Suprapubic skin (tissue), 4 donors: ENCODE measurements around the gene COL4A3. TPM values are rescaled to one million over a fixed set of nuclear protein-coding genes. Genes with fewer than 3 reads are reported as not detected.
A peak's percentile ranks its signal among the peaks of the same experiment; 100 is the strongest.

ENCODE experiments used
- DNase-seq, 2 donors: peaks; one replicate each; pipeline ENCODE4 v3.0.0-alpha.2; 2019; ENCODE audit warnings: low spot score in 2 of 2
- H3K27ac ChIP-seq: fragments of 200-600 bp; sonication (generic); one replicate; pipeline ENCODE4 v1.5.1; 2019
- H3K27me3 ChIP-seq: fragments of 200-600 bp; sonication (generic); one replicate; pipeline ENCODE4 v1.5.1; 2019
- H3K36me3 ChIP-seq: fragments of 200-600 bp; sonication (generic); one replicate; pipeline ENCODE4 v1.5.1; 2019
- H3K4me1 ChIP-seq: fragments of 200-600 bp; sonication (generic); one replicate; pipeline ENCODE4 v1.5.1; 2019
- H3K4me3 ChIP-seq: fragments of 200-600 bp; sonication (generic); one replicate; pipeline ENCODE4 v1.5.1; 2019; ENCODE audit warnings: mild to moderate bottlenecking
- H3K9me3 ChIP-seq: fragments of 200-600 bp; sonication (generic); one replicate; pipeline ENCODE4 v1.5.1; 2019
- EP300 ChIP-seq: sonication (generic); formaldehyde crosslinking; IDR thresholded peaks from one replicate; pipeline ENCODE4 v1.6.1; 2017; ENCODE audit warnings: antibody characterized with exemption
- POLR2A ChIP-seq, 2 donors: fragments of 450-650 bp; IDR thresholded peaks; one replicate each; pipeline ENCODE4 v1.6.1; 2017; ENCODE audit warnings: antibody characterized with exemption in 2 of 2, mild to moderate bottlenecking in 2 of 2, moderate library complexity in 2 of 2
- POLR2AphosphoS5 ChIP-seq, 3 donors: sonication (generic); formaldehyde crosslinking; IDR thresholded peaks; one replicate each; pipeline ENCODE4 v1.6.1; 2017; ENCODE audit warnings: antibody characterized with exemption in 3 of 3
- WGBS: methylation state at CpG from one replicate; pipeline ENCODE4 v1.1.5; 2018; 5-methylcytosine and 5-hydroxymethylcytosine counted together
- total RNA-seq, 4 donors: library from RNA; depleted of rRNA; stranded (reverse); fragments of >200 nt; gene quantifications; one replicate each; pipeline ENCODE4 v1.1.0, GENCODE V29; 2016
- TF ChIP-seq, protein P1 (sequence below), 2 donors: fragments of 200-600 bp in 1 of 2; fragments of 450-650 bp in 1 of 2; sonication (generic) in 1 of 2; IDR thresholded peaks; one replicate each; pipeline ENCODE4 v1.5.1; 2016 to 2019; ENCODE audit warnings: antibody characterized with exemption in 2 of 2, mild to moderate bottlenecking in 1 of 2, moderate library complexity in 1 of 2

The COL4A3 gene
- 1 to 10 TPM in 1 of 4 donors, under 1 TPM in 2, not detected in 1; 0.26 to 2.2 (median 0.80) TPM for total RNA-seq

DNA sequence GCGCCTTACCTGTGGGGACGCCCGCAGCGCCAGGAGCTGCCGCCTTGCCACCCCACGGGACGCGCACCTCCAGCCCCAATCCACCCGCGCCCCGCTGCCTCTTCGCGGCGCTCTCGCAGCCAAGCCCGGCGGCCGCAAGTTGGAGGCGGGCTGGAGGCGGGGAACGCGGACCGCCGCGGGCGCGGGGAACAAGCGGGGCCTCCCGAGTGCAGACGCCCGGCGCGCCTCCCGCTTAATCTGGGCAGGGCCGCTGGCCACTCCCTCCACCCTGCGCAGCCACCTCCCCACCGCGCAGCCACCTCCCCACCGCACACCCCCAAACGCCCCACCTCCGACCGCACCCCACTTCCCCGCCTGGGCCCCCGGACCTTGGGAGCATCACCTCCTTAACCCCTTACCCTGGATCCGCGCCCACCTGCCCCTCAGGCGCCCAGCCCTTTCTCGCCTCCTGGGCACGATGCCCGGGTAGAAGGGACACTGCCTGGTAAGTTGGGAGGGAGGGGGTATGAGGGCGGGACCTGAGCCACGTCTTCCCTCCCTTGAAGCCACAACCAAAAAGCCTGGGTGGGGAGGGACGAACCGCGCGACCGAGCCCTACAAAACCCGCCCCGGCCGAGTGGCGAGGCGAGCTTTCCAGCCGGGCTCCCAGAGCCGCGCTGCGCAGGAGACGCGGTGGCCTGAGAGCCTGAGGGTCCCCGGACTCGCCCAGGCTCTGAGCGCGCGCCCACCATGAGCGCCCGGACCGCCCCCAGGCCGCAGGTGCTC, at the start of gene COL4A3, which contains the start of gene COL4A4:
COL4A3 (plus strand) TSS at position 627 of the 765 bp plus-strand sequence; CDS start at position 730, 103 bp downstream.
COL4A4 (minus strand) TSS at position 208 of the 765 bp plus-strand sequence. CDS start 16,722 bp downstream, outside the sequence.
- Histone ChIP-seq H3K36me3 (no peaks in the 10 kb centered on the region), H3K4me3 (peak within 1 kb of the TSS; percentile 56), H3K9me3 (no peaks in the 10 kb centered on the region), H3K4me1 (peaks cover 21% of the 10 kb centered on the region), H3K27me3 (peaks cover 44% of the 10 kb centered on the region), H3K27ac (no peak within 1 kb of the TSS)
- DNase-seq, result no peak
- WGBS, result 4% methylated on average over 5 of the region's 77 CpGs
- TF ChIP-seq, protein P1, sequence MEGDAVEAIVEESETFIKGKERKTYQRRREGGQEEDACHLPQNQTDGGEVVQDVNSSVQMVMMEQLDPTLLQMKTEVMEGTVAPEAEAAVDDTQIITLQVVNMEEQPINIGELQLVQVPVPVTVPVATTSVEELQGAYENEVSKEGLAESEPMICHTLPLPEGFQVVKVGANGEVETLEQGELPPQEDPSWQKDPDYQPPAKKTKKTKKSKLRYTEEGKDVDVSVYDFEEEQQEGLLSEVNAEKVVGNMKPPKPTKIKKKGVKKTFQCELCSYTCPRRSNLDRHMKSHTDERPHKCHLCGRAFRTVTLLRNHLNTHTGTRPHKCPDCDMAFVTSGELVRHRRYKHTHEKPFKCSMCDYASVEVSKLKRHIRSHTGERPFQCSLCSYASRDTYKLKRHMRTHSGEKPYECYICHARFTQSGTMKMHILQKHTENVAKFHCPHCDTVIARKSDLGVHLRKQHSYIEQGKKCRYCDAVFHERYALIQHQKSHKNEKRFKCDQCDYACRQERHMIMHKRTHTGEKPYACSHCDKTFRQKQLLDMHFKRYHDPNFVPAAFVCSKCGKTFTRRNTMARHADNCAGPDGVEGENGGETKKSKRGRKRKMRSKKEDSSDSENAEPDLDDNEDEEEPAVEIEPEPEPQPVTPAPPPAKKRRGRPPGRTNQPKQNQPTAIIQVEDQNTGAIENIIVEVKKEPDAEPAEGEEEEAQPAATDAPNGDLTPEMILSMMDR (IDR thresholded peaks at IDR 0.05), result no peak
- TF ChIP-seq POLR2A (IDR thresholded peaks at IDR 0.05), result no peak
- TF ChIP-seq POLR2AphosphoS5 (IDR thresholded peaks at IDR 0.05), result no peak
- no peak for TF ChIP-seq EP300

DNA sequence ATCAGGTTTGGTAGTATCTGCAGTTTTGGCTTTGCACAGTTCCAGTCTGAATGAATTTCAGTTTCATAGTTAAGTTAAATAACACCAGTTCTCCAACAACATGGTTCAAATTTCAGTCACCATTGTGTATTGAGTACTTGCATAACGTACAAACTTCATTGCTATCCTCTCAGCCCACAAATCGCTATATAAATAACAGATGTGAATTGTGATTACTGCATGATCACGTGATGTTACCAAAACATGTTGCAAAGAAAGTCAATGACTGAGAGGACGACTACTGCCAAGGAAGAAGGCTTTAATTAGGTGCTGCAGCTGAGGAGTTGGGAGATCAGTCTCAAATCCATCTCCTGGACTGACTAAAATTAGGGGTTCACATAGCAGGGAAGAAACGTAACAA, 48.7 kb upstream of the COL4A3 start:
- no peaks in the 10 kb centered on the region for H3K36me3 ChIP-seq
- DNase-seq, result no peak
- H3K27me3 ChIP-seq, result no peaks in the 10 kb centered on the region
- TF ChIP-seq EP300 (no peak), POLR2A (IDR thresholded peaks at IDR 0.05) (no peak), POLR2AphosphoS5 (IDR thresholded peaks at IDR 0.05) (no peak)
- TF ChIP-seq, protein P1 (IDR thresholded peaks at IDR 0.05), result no peak
- WGBS, result 57% methylated on average over 5 of the region's 5 CpGs
- H3K9me3 ChIP-seq, result no peaks in the 10 kb centered on the region
- no peak overlapping the region for H3K27ac ChIP-seq
- H3K4me3 ChIP-seq, result no peak overlapping the region
- no peaks in the 10 kb centered on the region for H3K4me1 ChIP-seq

DNA sequence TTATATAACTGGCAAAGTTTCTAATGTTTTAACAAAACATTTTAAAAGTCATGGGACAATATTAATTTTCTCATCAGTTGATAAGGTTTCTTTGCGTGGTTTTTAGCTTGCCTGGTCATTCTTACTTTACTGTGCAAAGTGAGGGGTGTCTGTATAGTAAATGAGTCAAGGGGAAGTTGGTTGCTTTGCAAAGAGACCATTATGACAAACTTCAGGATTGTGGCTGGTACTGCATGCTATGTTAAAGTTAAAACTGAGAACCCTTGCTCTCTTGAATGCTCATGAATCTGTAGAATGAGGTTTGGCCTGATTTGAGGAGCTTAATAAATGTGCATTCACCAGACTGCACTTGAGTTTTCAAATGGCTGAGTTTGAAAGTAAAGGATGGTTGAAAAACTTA, 47.4 kb upstream of the COL4A3 start:
- 85% methylated on average over 1 of the region's 1 CpG for WGBS
- no peaks in the 10 kb centered on the region for H3K27me3 ChIP-seq
- no peaks in the 10 kb centered on the region for H3K36me3 ChIP-seq
- H3K4me1 ChIP-seq, result no peaks in the 10 kb centered on the region
- no peaks in the 10 kb centered on the region for H3K9me3 ChIP-seq
- no peak overlapping the region for H3K4me3 ChIP-seq
- TF ChIP-seq, protein P1 (IDR thresholded peaks at IDR 0.05), result no peak
- no peak for TF ChIP-seq POLR2AphosphoS5 (IDR thresholded peaks at IDR 0.05)
- TF ChIP-seq POLR2A (IDR thresholded peaks at IDR 0.05), result no peak
- TF ChIP-seq EP300, result no peak
- DNase-seq, result no peak
- no peak overlapping the region for H3K27ac ChIP-seq

DNA sequence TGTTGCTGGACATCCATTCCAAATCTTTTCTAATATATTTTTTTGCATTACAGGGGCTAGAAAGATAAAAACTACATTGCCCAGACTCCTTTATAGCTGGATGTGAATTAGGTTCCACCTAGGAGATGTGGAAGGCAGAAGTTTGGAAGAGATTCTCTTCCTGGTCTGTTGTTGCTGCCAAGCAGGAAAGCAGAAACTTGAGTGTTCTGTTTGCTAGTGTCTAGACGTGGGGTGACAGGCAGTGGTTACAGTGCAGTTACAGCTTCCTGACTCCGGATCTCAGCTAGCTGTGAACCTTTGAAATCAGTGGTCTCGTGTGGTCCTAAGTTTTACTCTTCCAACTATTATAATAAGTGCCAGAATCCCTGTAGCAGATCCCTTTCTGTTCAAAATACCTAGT, 46.6 kb upstream of the COL4A3 start:
- WGBS, result 33% methylated on average over 3 of the region's 3 CpGs
- H3K27me3 ChIP-seq, result no peaks in the 10 kb centered on the region
- TF ChIP-seq POLR2A (IDR thresholded peaks at IDR 0.05) (no peak), EP300 (no peak), POLR2AphosphoS5 (IDR thresholded peaks at IDR 0.05) (no peak)
- TF ChIP-seq, protein P1 (IDR thresholded peaks at IDR 0.05), result no peak

DNA sequence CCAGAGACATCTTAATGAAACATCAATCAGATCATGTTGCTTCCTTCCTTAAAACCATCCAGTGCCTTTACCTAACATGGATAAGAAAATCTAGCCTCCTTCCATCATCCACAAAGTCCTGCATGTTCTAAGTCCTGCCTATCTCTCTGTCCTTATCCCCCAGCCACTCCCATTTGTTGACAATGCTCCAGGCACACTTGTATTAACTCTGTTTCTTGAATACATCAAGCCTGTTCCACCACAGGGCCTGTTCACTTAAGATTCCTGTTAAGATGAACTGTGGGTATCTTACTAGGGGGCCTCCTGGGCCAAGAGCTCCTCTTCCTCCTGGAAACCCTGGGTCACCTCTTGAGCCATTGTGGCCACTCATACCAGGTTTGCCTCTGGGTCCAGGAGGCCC, 46.1 kb upstream of the COL4A3 start:
- Histone ChIP-seq H3K36me3 (no peaks in the 10 kb centered on the region), H3K27me3 (no peaks in the 10 kb centered on the region), H3K27ac (no peak overlapping the region), H3K9me3 (no peaks in the 10 kb centered on the region), H3K4me1 (no peaks in the 10 kb centered on the region), H3K4me3 (no peak overlapping the region)
- no peak for TF ChIP-seq POLR2A (IDR thresholded peaks at IDR 0.05)
- TF ChIP-seq POLR2AphosphoS5 (IDR thresholded peaks at IDR 0.05), result no peak
- no peak for TF ChIP-seq EP300
- no peak for DNase-seq

More for the DNA sequence above, 46.6 kb upstream of the COL4A3 start:
- Histone ChIP-seq H3K4me1 (no peaks in the 10 kb centered on the region), H3K9me3 (no peaks in the 10 kb centered on the region), H3K27ac (no peak overlapping the region), H3K4me3 (no peak overlapping the region), H3K36me3 (no peaks in the 10 kb centered on the region)
- DNase-seq, result no peak
